ENCODE measurements around the gene CDC42SE1. TPM values are rescaled to one million over a fixed set of nuclear protein-coding genes. Genes with fewer than 3 reads are reported as not detected.

The CDC42SE1 gene
- total RNA-seq, 2 experiments from 2014 or later, result 214 to 235 TPM

- Mint-ChIP-seq H3K4me1 (peaks cover 42% of the 10 kb centered on the region), H3K9me3 (ENCODE audit: low read depth) (no peaks in the 10 kb centered on the region), H3K27me3 (no peaks in the 10 kb centered on the region), H3K4me3 (no peak overlapping the region), H3K36me3 (no peaks in the 10 kb centered on the region), H3K27ac (no peak overlapping the region)
- CTCF ChIA-PET, result interaction anchor here (0.6 to 7.2 kb wide), 4 partner anchors 8 to 746 kb away, joined by 3 to 42 read pairs (median 4); partner anchors contain the start of gene ANXA9
- no peak for ATAC-seq
- no peak for DNase-seq
Observed at GRCh38 chr1:151002051-151002450, 57.4 kb downstream of the CDC42SE1 start.

- H3K9me3 Mint-ChIP-seq (ENCODE audit: low read depth), result no peaks in the 10 kb centered on the region
- no peaks in the 10 kb centered on the region for H3K36me3 Mint-ChIP-seq
- DNase-seq (no peak), ATAC-seq (no peak)
- H3K27me3 Mint-ChIP-seq, result no peaks in the 10 kb centered on the region
- no peak overlapping the region for H3K27ac Mint-ChIP-seq
- peaks cover 37% of the 10 kb centered on the region for H3K4me1 Mint-ChIP-seq
- no peak overlapping the region for H3K4me3 Mint-ChIP-seq
- CTCF ChIA-PET, result interaction anchor here (0.7 to 7.2 kb wide), 4 partner anchors 18 to 746 kb away, joined by 3 to 42 read pairs (median 3); partner anchors contain the start of gene ANXA9
Observed at GRCh38 chr1:151001602-151002001, 57.8 kb downstream of the CDC42SE1 start.

Other genes starting within 250 kb of the CDC42SE1 start
- gene ARNT, start 183.0 kb downstream of the CDC42SE1 start, total RNA-seq, result 10 to 100 TPM; 35.7 to 49.7 TPM
- gene CTXND2, start 172.5 kb downstream of the CDC42SE1 start, total RNA-seq, result not detected
- gene SETDB1, start 133.3 kb downstream of the CDC42SE1 start, total RNA-seq, result 10 to 100 TPM; 61.5 to 67.6 TPM
- gene CERS2, start 84.8 kb downstream of the CDC42SE1 start, total RNA-seq, result 100 to 1,000 TPM; 144 to 170 TPM
- gene ANXA9, start 77.3 kb downstream of the CDC42SE1 start, total RNA-seq, result under 1 TPM in 1 of 2 experiments, not detected in 1; 0.23 TPM
- 1 to 10 TPM; 4.2 to 7.0 TPM for gene MINDY1, start 52.7 kb downstream of the CDC42SE1 start, total RNA-seq
- gene PRUNE1, start 51.2 kb downstream of the CDC42SE1 start, total RNA-seq, result 10 to 100 TPM; 14.7 to 17.4 TPM
- 1 to 10 TPM; 1.0 to 2.0 TPM for gene BNIPL, start 23.0 kb downstream of the CDC42SE1 start, total RNA-seq
- 1 to 10 TPM; 1.2 to 2.0 TPM for gene C1orf56, start 11.9 kb downstream of the CDC42SE1 start, total RNA-seq
- 1 to 10 TPM; 4.1 to 5.0 TPM for gene MLLT11, start 775 bp upstream of the CDC42SE1 start, total RNA-seq
- 10 to 100 TPM; 20.0 to 23.9 TPM for gene GABPB2, start 11.1 kb upstream of the CDC42SE1 start, total RNA-seq
- gene SEMA6C, start 87.0 kb upstream of the CDC42SE1 start, total RNA-seq, result 1 to 10 TPM in 1 of 2 experiments, under 1 TPM in 1; 0.84 to 1.7 TPM
- gene TNFAIP8L2, start 97.0 kb upstream of the CDC42SE1 start, total RNA-seq, result 10 to 100 TPM; 14.5 to 17.6 TPM
- 1 to 10 TPM; 4.4 to 4.9 TPM for gene LYSMD1, start 106.3 kb upstream of the CDC42SE1 start, total RNA-seq
- 10 to 100 TPM; 60.6 to 69.6 TPM for gene SCNM1, start 106.5 kb upstream of the CDC42SE1 start, total RNA-seq
- 1 to 10 TPM; 2.9 to 3.6 TPM for gene TMOD4, start 116.4 kb upstream of the CDC42SE1 start, total RNA-seq
- gene VPS72, start 130.6 kb upstream of the CDC42SE1 start, total RNA-seq, result 10 to 100 TPM; 78.3 to 86.2 TPM
- 10 to 100 TPM; 55.2 to 70.3 TPM for gene PIP5K1A, start 138.9 kb upstream of the CDC42SE1 start, total RNA-seq
- gene PSMD4, start 195.1 kb upstream of the CDC42SE1 start, total RNA-seq, result 100 to 1,000 TPM; 187 to 223 TPM
- gene ZNF687, start 222.7 kb upstream of the CDC42SE1 start, total RNA-seq, result 10 to 100 TPM; 29.9 to 35.7 TPM